ENCODE measurements around the gene LIN7C. TPM values are rescaled to one million over a fixed set of nuclear protein-coding genes. Genes with fewer than 3 reads are reported as not detected.

The LIN7C gene
- total and polyA plus RNA-seq, 2 of the 13 experiments (the other 11 are each of a cell fraction or from before 2014, with no cell fraction given): 14.8 to 37.2 TPM

GRCh38 chr11:27506200-27507182, at the start of gene LIN7C (continued):
- TF ChIP-seq ATF4 (CRISPR knock-in tag; IDR thresholded peaks at IDR 0.05) (peak in 1 of 2 experiments; percentile 30; a peak in 1 of 4 replicates), ZSCAN12 (CRISPR knock-in tag; IDR thresholded peaks at IDR 0.05) (peak; percentile 69; the same call in 1 of the 2 replicates), TGIF2 (CRISPR knock-in tag; IDR thresholded peaks at IDR 0.05) (peak; percentile 34), SMAD1 (CRISPR knock-in tag; IDR thresholded peaks at IDR 0.05; ENCODE audit: borderline replicate concordance, low read depth) (no peak), MYC (CRISPR knock-in tag; IDR thresholded peaks at IDR 0.05; ENCODE audit: borderline replicate concordance) (peak; percentile 57; the same call in 1 of the 2 replicates), ATF5 (CRISPR knock-in tag; IDR thresholded peaks at IDR 0.05; ENCODE audit: low read depth) (no peak), ZNF777 (CRISPR knock-in tag; IDR thresholded peaks at IDR 0.05) (no peak), NFKB2 (CRISPR knock-in tag; IDR thresholded peaks at IDR 0.05; ENCODE audit: borderline replicate concordance) (peak; percentile 88; the same call in 1 of the 2 replicates), PAXIP1 (CRISPR knock-in tag; conservative IDR thresholded peaks at IDR 0.05) (peak; percentile 27; the same call in 1 of the 2 replicates), AHR (CRISPR knock-in tag; IDR thresholded peaks at IDR 0.05) (peak; percentile 54; the same call in 1 of the 2 replicates), ZSCAN25 (CRISPR knock-in tag; IDR thresholded peaks at IDR 0.05) (no peak; the same call in 1 of the 2 replicates), HNF4G (IDR thresholded peaks at IDR 0.05; ENCODE audit: borderline replicate concordance, low read depth, low read length) (no peak), HNF4G (CRISPR knock-in tag; IDR thresholded peaks at IDR 0.05; ENCODE audit: borderline replicate concordance, low read depth) (no peak), ZNF281 (CRISPR knock-in tag; IDR thresholded peaks at IDR 0.05; ENCODE audit: borderline replicate concordance) (peak; percentile 47; the same call in 1 of the 2 replicates), ZNF17 (CRISPR knock-in tag; IDR thresholded peaks at IDR 0.05) (no peak), SRSF9 (IDR thresholded peaks at IDR 0.05; ENCODE audit: borderline replicate concordance, insufficient read depth, low read depth, low read length, poor library complexity, severe bottlenecking) (no peak), DBP (CRISPR knock-in tag; IDR thresholded peaks at IDR 0.05; ENCODE audit: not compliant biosample characterization) (no peak), BCL6 (CRISPR knock-in tag; IDR thresholded peaks at IDR 0.05) (0 out of 2 replicates have a peak, but pooled peaks have one; percentile 19)
